Liver (tissue), 9 donors: ENCODE results near the gene SERPINB1. TPM values are rescaled to one million over a fixed set of nuclear protein-coding genes. Genes with fewer than 3 reads are reported as not detected.

Source experiments
- DNase-seq: peaks from one replicate; pipeline ENCODE4 v3.0.0-alpha.2; 2017; ENCODE audit warnings: low spot score
- H3K27ac ChIP-seq, 2 donors: one replicate each; pipeline ENCODE4 v1.7.0; 2013; ENCODE audit warnings: inconsistent platforms in 2 of 2, low read length in 2 of 2, control low read depth in 1 of 2, low read depth in 1 of 2, mild to moderate bottlenecking in 1 of 2
- H3K27me3 ChIP-seq, 4 donors: one replicate each; pipeline versions ENCODE4 v1.6.1 to v1.7.0; 2013; ENCODE audit warnings: low read length in 3 of 4, inconsistent platforms in 1 of 4, mild to moderate bottlenecking in 1 of 4, moderate library complexity in 1 of 4; ENCODE audit not compliant: control insufficient read depth in 4 of 4, insufficient read depth in 4 of 4
- H3K36me3 ChIP-seq, 4 donors: one replicate each; pipeline versions ENCODE4 v1.6.1 to v1.7.0; 2013; ENCODE audit warnings: low read length in 3 of 4, mild to moderate bottlenecking in 3 of 4, low read depth in 1 of 4, moderate library complexity in 1 of 4; ENCODE audit not compliant: control insufficient read depth in 4 of 4, insufficient read depth in 3 of 4
- H3K4me1 ChIP-seq, 4 donors: one replicate each; pipeline versions ENCODE4 v1.6.1 to v1.7.0; 2013; ENCODE audit warnings: low read length in 3 of 4, mild to moderate bottlenecking in 3 of 4, moderate library complexity in 1 of 4; ENCODE audit not compliant: control insufficient read depth in 4 of 4, insufficient read depth in 4 of 4
- H3K4me3 ChIP-seq, 3 donors: one replicate each; pipeline versions ENCODE4 v1.6.1 to v1.7.0; 2013; ENCODE audit warnings: low read length in 3 of 3, control low read depth in 1 of 3, low read depth in 1 of 3, mild to moderate bottlenecking in 1 of 3
- H3K9ac ChIP-seq, 2 donors: one replicate each; pipeline ENCODE4 v1.7.0; 2013; ENCODE audit warnings: low read length in 2 of 2, mild to moderate bottlenecking in 2 of 2, moderate library complexity in 2 of 2, control low read depth in 1 of 2, low read depth in 1 of 2
- H3K9me3 ChIP-seq, 4 donors: one replicate each; pipeline versions ENCODE4 v1.6.1 to v1.7.0; 2013; ENCODE audit warnings: low read length in 3 of 4; ENCODE audit not compliant: control insufficient read depth in 4 of 4
- ATF3 ChIP-seq: IDR thresholded peaks from 2 replicates; pipeline ENCODE4 v1.6.1; 2016; ENCODE audit warnings: antibody characterized with exemption
- CTCF ChIP-seq: fragments of 150-350 bp; IDR thresholded peaks from 2 replicates; pipeline ENCODE4 v1.5.1; 2017; ENCODE audit warnings: improper control_type of control experiment, low read depth, low read length; ENCODE audit not compliant: missing input control
- FOXA1 ChIP-seq: IDR thresholded peaks from 2 replicates; pipeline ENCODE4 v1.6.1; 2016; ENCODE audit warnings: antibody characterized with exemption
- FOXA2 ChIP-seq: IDR thresholded peaks from 2 replicates; pipeline ENCODE4 v1.6.1; 2016; ENCODE audit warnings: antibody characterized with exemption
- GABPA ChIP-seq, 2 donors: IDR thresholded peaks in 1 of 2; conservative IDR thresholded peaks in 1 of 2; 2 replicates each; pipeline ENCODE4 v1.6.1; 2016; ENCODE audit warnings: antibody characterized with exemption in 2 of 2, mild to moderate bottlenecking in 1 of 2, moderate library complexity in 1 of 2
- HNF4A ChIP-seq, 2 donors: conservative IDR thresholded peaks; 2 replicates each; pipeline ENCODE4 v1.6.1; 2016; ENCODE audit warnings: antibody characterized with exemption in 2 of 2, mild to moderate bottlenecking in 2 of 2
- JUND ChIP-seq, 2 donors: IDR thresholded peaks; 2 replicates each; pipeline ENCODE4 v1.6.1; 2016; ENCODE audit warnings: antibody characterized with exemption in 2 of 2
- NR2F2 ChIP-seq: IDR thresholded peaks from 2 replicates; pipeline ENCODE4 v1.6.1; 2016; ENCODE audit warnings: antibody characterized with exemption
- RAD21 ChIP-seq, 2 donors: IDR thresholded peaks; 2 replicates each; pipeline ENCODE4 v1.6.1; 2016; ENCODE audit warnings: antibody characterized with exemption in 2 of 2, mild to moderate bottlenecking in 2 of 2
- REST ChIP-seq: IDR thresholded peaks from 2 replicates; pipeline ENCODE4 v1.6.1; 2016; ENCODE audit warnings: antibody characterized with exemption, mild to moderate bottlenecking
- RXRA ChIP-seq, 2 donors: IDR thresholded peaks; 2 replicates each; pipeline ENCODE4 v1.6.1; 2017 to 2018; ENCODE audit warnings: antibody characterized with exemption in 2 of 2, mild to moderate bottlenecking in 1 of 2
- TAF1 ChIP-seq: conservative IDR thresholded peaks from 2 replicates; pipeline ENCODE4 v1.6.1; 2016; ENCODE audit warnings: antibody characterized with exemption, mild to moderate bottlenecking
- YY1 ChIP-seq: IDR thresholded peaks from 2 replicates; pipeline ENCODE4 v1.6.1; 2016; ENCODE audit warnings: antibody characterized with exemption, mild to moderate bottlenecking
- WGBS: extraction: QIAGEN DNeasy Blood & Tissue Kit; methylation state at CpG from one replicate; pipeline ENCODE4 v1.1.7; 2013; 5-methylcytosine and 5-hydroxymethylcytosine counted together
- polyA plus RNA-seq, 2 donors: library from polyadenylated mRNA; stranded (reverse) in 1 of 2; unstranded in 1 of 2; fragments of 200-250 nt in 1 of 2; fragments of >200 nt in 1 of 2; fragmentation: Nextera tagmentation in 1 of 2; extraction: Ambion mirVana in 1 of 2; gene quantifications; one replicate each; pipeline versions ENCODE4 v1.2.1 to v1.2.3, GENCODE V29; 2013 to 2015
- total RNA-seq, 2 donors: library from RNA; depleted of rRNA; stranded (reverse); fragments of >200 nt; gene quantifications; one replicate each; pipeline ENCODE4 v1.2.3, GENCODE V29; 2014
- donor health status: healthy.
- donor health status: healthy.
- donor health status: healthy.
- donor health status: healthy.
- donor health status: healthy.

SERPINB1 gene
- total and polyA plus RNA-seq, 4 donors = 12.5 to 34.3 (median 18.6) TPM

- Histone ChIP-seq H3K4me1 (peaks cover 0 to 2% (median 0%) of the 10 kb centered on the region in 4 donors), H3K27me3 (no peaks in the 10 kb centered on the region), H3K9ac (no peak overlapping the region), H3K27ac (no peak overlapping the region), H3K4me3 (no peak overlapping the region), H3K9me3 (no peaks in the 10 kb centered on the region), H3K36me3 (no peaks in the 10 kb centered on the region)
- DNase-seq = no peak
- TF ChIP-seq ATF3 (no peak), RXRA (IDR thresholded peaks at IDR 0.05) (no peak), CTCF (no peak), REST (no peak), NR2F2 (no peak), GABPA (IDR thresholded peaks at IDR 0.05 in 1 of 2, conservative IDR thresholded peaks at IDR 0.05 in 1 of 2) (no peak), HNF4A (conservative IDR thresholded peaks at IDR 0.05) (no peak), FOXA2 (no peak)
- WGBS = 73% methylated on average over 9 of the region's 9 CpGs
Measured at GRCh38 chr6:2810092-2810671, 31.5 kb downstream of the SERPINB1 start.

- WGBS = 43% methylated on average over 2 of the region's 2 CpGs
Measured at GRCh38 chr6:2809015-2809414, 32.6 kb downstream of the SERPINB1 start.

GRCh38 chr6:2807342-2808090 lies 34.1 kb downstream of the SERPINB1 start:
- H3K4me3 ChIP-seq = no peak overlapping the region
- H3K9ac ChIP-seq = no peak overlapping the region
- TF ChIP-seq HNF4A (conservative IDR thresholded peaks at IDR 0.05) (no peak), REST (no peak), YY1 (no peak), ATF3 (no peak), JUND (IDR thresholded peaks at IDR 0.05) (no peak), TAF1 (no peak), NR2F2 (peak; percentile 71), FOXA1 (no peak)
- no peaks in the 10 kb centered on the region for H3K36me3 ChIP-seq
- H3K27me3 ChIP-seq = no peaks in the 10 kb centered on the region
- DNase-seq = no peak
- 76% methylated on average over 9 of the region's 9 CpGs for WGBS
- no peak overlapping the region for H3K27ac ChIP-seq
- H3K4me1 ChIP-seq = peaks cover 0 to 2% (median 0%) of the 10 kb centered on the region in 4 donors
- no peaks in the 10 kb centered on the region for H3K9me3 ChIP-seq

More at GRCh38 chr6:2809015-2809414, 32.6 kb downstream of the SERPINB1 start:
- Histone ChIP-seq H3K27ac (no peak overlapping the region), H3K27me3 (no peaks in the 10 kb centered on the region), H3K36me3 (no peaks in the 10 kb centered on the region), H3K9ac (no peak overlapping the region), H3K9me3 (no peaks in the 10 kb centered on the region), H3K4me3 (no peak overlapping the region), H3K4me1 (peaks cover 0 to 2% (median 0%) of the 10 kb centered on the region in 4 donors)
- peak; percentile 7 to 10 for TF ChIP-seq RXRA (IDR thresholded peaks at IDR 0.05)
- TF ChIP-seq FOXA2 = no peak
- TF ChIP-seq RAD21 (IDR thresholded peaks at IDR 0.05) = no peak
- no peak for DNase-seq
